Tibial artery (tissue), 4 donors: ENCODE results near the gene MGAT4A.
A peak's percentile ranks its signal among the peaks of the same experiment; 100 is the strongest.

ENCODE experiments used
- DNase-seq, 2 donors: peaks; one replicate each; pipeline ENCODE4 v3.0.0-alpha.2; 2019
- H3K27ac ChIP-seq, 2 donors: fragments of 200-600 bp; sonication (generic) in 1 of 2; 1 replicate in 1 of 2; 2 replicates in 1 of 2; pipeline ENCODE4 v1.5.1; 2018 to 2019; ENCODE audit warnings: mild to moderate bottlenecking in 1 of 2
- H3K27me3 ChIP-seq, 2 donors: fragments of 200-600 bp; sonication (generic) in 1 of 2; one replicate each; pipeline versions ENCODE4 v1.5.1 to v1.6.0; 2016 to 2019
- H3K36me3 ChIP-seq, 3 donors: fragments of 200-600 bp; sonication (generic) in 2 of 3; one replicate each; pipeline ENCODE4 v1.5.1; 2016 to 2019; ENCODE audit warnings: mild to moderate bottlenecking in 2 of 3
- H3K4me1 ChIP-seq, 4 donors: fragments of 200-600 bp; sonication (generic) in 2 of 4; 1 replicate in 3 of 4; 2 replicates in 1 of 4; pipeline ENCODE4 v1.5.1; 2016 to 2019
- H3K4me3 ChIP-seq, 2 donors: fragments of 200-600 bp; sonication (generic) in 1 of 2; 1 replicate in 1 of 2; 2 replicates in 1 of 2; pipeline ENCODE4 v1.5.1; 2018 to 2019; ENCODE audit warnings: mild to moderate bottlenecking in 2 of 2
- H3K9me3 ChIP-seq, 3 donors: fragments of 200-600 bp; sonication (generic) in 1 of 3; one replicate each; pipeline ENCODE4 v1.5.1; 2016 to 2019
- CTCF ChIP-seq, 2 experiments: fragments of 200-600 bp in 1 of 2; fragments of 450-650 bp in 1 of 2; IDR thresholded peaks; one replicate each; pipeline ENCODE4 v1.5.1; 2017 to 2019; ENCODE audit warnings: antibody characterized with exemption in 2 of 2, mild to moderate bottlenecking in 1 of 2, moderate library complexity in 1 of 2
- intact Hi-C: fragments of 100-400 bp; cut with DNase I; formaldehyde crosslinking; loops from one replicate; pipeline ENCODE4 v1.15.0; 2023; ENCODE audit warnings: low total_unique reads

The MGAT4A gene

GRCh38 chr2:98776136-98776535 lies 45.2 kb upstream of the MGAT4A start:
- Histone ChIP-seq H3K4me3 (peak overlapping the region in 1 of 2 donors; percentile 43), H3K4me1 (peaks cover 0 to 22% (median 20%) of the 10 kb centered on the region in 4 donors), H3K27ac (peak overlapping the region; percentile 66 to 74), H3K27me3 (no peaks in the 10 kb centered on the region), H3K9me3 (no peaks in the 10 kb centered on the region), H3K36me3 (no peaks in the 10 kb centered on the region)
- DNase-seq, result no peak
- intact Hi-C loops, result no loop called here
- TF ChIP-seq CTCF (IDR thresholded peaks at IDR 0.05), result no peak

DNA sequence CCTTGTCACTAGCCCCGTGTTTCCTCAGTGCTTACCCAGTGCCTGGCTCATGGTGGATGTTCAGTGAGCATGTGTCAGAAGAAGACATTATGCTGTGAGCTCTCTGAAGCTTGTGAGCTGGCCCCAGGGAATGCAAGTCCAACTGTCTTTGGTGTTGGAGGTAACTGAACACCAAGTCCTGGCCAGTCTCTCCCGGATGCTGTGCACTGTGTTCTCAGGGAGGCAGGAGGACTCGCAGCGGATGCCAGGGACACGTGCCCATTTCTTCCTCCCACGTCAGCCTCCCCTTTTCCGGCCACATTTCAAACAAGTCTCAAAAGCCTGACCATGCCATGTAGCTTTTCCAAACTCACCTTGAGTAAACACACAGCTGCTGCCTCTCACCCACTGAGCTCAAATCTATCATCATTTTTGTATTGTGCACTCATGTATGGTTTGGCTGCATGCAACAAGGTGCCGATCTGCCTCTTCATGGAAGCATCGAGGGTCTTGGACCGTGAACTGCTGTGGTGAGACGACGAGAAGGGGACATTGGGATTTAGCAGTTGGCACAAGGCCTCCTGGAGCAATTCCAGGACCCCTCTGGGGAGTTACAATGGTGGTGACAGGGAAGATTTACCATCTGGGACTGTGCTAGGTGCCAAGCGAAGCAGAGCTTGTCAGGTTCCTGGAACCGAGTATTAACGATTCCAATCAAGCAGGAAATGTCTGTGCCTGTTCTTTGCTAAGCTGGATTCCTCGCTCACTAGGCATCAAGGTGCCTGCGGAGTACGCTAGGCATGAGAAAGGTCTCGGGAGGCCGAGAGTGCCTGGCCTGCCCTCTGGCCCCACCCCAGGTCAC lies 44.4 kb upstream of the MGAT4A start:
- no peak for TF ChIP-seq CTCF (IDR thresholded peaks at IDR 0.05)
- intact Hi-C loops, result no loop called here

DNA sequence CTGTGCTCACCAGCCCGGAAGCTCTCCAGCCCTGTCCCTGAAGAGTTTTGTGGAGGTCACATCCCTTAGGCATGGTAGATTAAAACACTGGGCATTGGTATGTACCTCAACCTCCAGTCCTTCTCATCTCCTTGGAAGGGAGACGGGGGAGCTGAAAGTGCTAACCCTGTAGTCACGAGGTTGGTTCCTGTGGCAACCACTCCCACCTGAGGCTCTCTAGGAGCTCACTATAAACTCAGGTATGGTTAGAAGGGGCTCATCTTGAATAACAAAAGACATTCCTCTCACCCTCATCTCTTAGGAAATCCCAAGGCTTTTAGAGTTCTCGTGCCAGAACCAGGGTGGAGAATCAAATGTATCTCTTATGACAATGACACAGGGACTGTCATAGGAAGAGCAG lies 43.0 kb upstream of the MGAT4A start:
- intact Hi-C loops, result no loop called here
- Histone ChIP-seq H3K9me3 (no peaks in the 10 kb centered on the region), H3K27me3 (no peaks in the 10 kb centered on the region), H3K4me1 (peaks cover 0 to 27% (median 24%) of the 10 kb centered on the region in 4 donors), H3K36me3 (no peaks in the 10 kb centered on the region), H3K4me3 (no peak overlapping the region), H3K27ac (no peak overlapping the region)
- DNase-seq, result no peak
- no peak for TF ChIP-seq CTCF (IDR thresholded peaks at IDR 0.05)

More for the DNA sequence above, 44.4 kb upstream of the MGAT4A start:
- Histone ChIP-seq H3K9me3 (no peaks in the 10 kb centered on the region), H3K27ac (peak overlapping the region; percentile 66 to 74), H3K4me1 (peaks cover 0 to 22% (median 20%) of the 10 kb centered on the region in 4 donors), H3K27me3 (no peaks in the 10 kb centered on the region), H3K36me3 (no peaks in the 10 kb centered on the region), H3K4me3 (peak overlapping the region; percentile 32 to 43)
- peak in 1 of 2 donors; percentile 83 for DNase-seq

- H3K9me3 ChIP-seq, result no peaks in the 10 kb centered on the region
- TF ChIP-seq CTCF (IDR thresholded peaks at IDR 0.05), result no peak
- no peak overlapping the region for H3K27ac ChIP-seq
- no peaks in the 10 kb centered on the region for H3K27me3 ChIP-seq
- intact Hi-C loops, result no loop called here
- H3K4me3 ChIP-seq, result no peak overlapping the region
- no peak for DNase-seq
- peaks cover 0 to 34% (median 32%) of the 10 kb centered on the region in 4 donors for H3K4me1 ChIP-seq
- no peaks in the 10 kb centered on the region for H3K36me3 ChIP-seq
Measured at GRCh38 chr2:98773169-98773568, 42.2 kb upstream of the MGAT4A start.

DNA sequence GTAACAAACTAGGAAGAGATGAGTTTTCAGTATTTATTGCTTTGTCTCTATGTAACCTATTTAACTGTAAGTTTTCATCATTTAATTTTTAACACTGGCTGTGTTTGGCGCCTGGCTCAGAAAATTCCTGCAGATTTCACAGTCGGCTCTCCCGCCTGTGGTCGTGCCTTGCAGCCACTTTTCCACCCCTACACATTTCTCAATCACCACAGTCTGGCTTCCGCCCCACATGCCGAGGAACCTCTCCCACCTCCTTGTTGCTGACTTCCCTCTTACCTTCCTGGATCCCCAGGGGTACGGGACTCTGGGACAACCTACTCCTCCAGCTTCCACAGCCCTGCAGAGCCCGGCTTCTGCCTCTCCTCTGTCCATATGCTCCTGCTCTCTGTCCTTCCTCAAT lies 41.6 kb upstream of the MGAT4A start:
- TF ChIP-seq CTCF (IDR thresholded peaks at IDR 0.05), result no peak
- no peak for DNase-seq
- Histone ChIP-seq H3K27ac (no peak overlapping the region), H3K9me3 (no peaks in the 10 kb centered on the region), H3K4me1 (peaks cover 0 to 37% (median 32%) of the 10 kb centered on the region in 4 donors), H3K4me3 (no peak overlapping the region), H3K27me3 (no peaks in the 10 kb centered on the region), H3K36me3 (no peaks in the 10 kb centered on the region)
- intact Hi-C loops, result no loop called here
